ENCODE results near the gene GMFB. TPM values are rescaled to one million over a fixed set of nuclear protein-coding genes. Genes with fewer than 3 reads are reported as not detected.

GMFB gene
- total and polyA plus RNA-seq, 2 experiments from 2014 or later, result 26.7 to 38.1 TPM

DNA sequence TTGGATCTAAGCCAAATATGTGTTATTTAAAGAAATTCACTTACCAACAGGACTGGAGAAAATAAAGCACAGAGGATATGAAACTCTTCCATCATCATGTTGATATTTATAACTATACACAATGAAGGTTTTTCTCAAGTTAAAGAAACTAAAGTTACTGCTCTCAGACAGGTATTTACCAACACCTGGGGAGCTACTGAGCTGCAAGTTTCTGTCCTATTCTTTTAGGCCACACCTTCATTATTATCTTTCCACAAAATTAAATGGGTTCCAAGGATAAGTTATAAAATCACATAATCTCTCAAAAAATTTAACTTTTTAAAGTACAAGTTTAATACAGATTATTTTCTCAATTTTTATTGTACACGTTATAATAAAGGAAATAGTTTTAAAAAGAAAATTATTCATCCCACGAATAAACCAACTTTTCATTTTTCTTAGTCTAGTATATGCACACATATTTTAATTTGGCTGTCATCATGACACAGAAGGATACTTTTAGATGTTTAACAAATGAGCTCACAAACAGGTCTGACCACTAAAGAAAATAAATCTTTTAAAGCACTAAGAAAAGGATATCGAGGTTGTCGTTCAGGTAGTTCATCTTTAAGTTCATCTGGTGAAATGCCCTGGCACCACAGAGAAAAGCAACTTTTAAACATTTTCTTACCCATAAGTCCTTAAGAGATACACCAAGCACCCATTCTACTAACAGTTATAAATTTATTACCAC is 7.8 kb downstream of the GMFB start:
- peaks cover 15% of the 10 kb centered on the region for H3K36me3 ChIP-seq
- no peak overlapping the region for H3K27ac ChIP-seq
- no peak overlapping the region for H3K4me3 ChIP-seq
- H3K9me3 ChIP-seq (ENCODE audit: low read depth), result no peaks in the 10 kb centered on the region
- H3K4me1 ChIP-seq (ENCODE audit: low read depth), result peaks cover 33% of the 10 kb centered on the region
- DNase-seq (ENCODE audit: low read depth in 1 of 2, low spot score in 1 of 2), result no peak
- TF ChIP-seq, protein P1, sequence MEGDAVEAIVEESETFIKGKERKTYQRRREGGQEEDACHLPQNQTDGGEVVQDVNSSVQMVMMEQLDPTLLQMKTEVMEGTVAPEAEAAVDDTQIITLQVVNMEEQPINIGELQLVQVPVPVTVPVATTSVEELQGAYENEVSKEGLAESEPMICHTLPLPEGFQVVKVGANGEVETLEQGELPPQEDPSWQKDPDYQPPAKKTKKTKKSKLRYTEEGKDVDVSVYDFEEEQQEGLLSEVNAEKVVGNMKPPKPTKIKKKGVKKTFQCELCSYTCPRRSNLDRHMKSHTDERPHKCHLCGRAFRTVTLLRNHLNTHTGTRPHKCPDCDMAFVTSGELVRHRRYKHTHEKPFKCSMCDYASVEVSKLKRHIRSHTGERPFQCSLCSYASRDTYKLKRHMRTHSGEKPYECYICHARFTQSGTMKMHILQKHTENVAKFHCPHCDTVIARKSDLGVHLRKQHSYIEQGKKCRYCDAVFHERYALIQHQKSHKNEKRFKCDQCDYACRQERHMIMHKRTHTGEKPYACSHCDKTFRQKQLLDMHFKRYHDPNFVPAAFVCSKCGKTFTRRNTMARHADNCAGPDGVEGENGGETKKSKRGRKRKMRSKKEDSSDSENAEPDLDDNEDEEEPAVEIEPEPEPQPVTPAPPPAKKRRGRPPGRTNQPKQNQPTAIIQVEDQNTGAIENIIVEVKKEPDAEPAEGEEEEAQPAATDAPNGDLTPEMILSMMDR (IDR thresholded peaks at IDR 0.05; ENCODE audit: low read depth, low read length), result no peak
- no peaks in the 10 kb centered on the region for H3K27me3 ChIP-seq

- no peaks in the 10 kb centered on the region for H3K9me3 ChIP-seq (ENCODE audit: low read depth)
- H3K27ac ChIP-seq, result peak overlapping the region; percentile 79
- peak in 1 of 2 donors; percentile 40 for DNase-seq (ENCODE audit: low read depth in 1 of 2, low spot score in 1 of 2)
- peaks cover 24% of the 10 kb centered on the region for H3K4me1 ChIP-seq (ENCODE audit: low read depth)
- peaks cover 15% of the 10 kb centered on the region for H3K36me3 ChIP-seq
- TF ChIP-seq, protein P1 (IDR thresholded peaks at IDR 0.05; ENCODE audit: low read depth, low read length), result no peak
- H3K4me3 ChIP-seq, result no peak overlapping the region
- no peaks in the 10 kb centered on the region for H3K27me3 ChIP-seq
Measured at GRCh38 chr14:54478636-54479215, 10.1 kb downstream of the GMFB start.

DNA sequence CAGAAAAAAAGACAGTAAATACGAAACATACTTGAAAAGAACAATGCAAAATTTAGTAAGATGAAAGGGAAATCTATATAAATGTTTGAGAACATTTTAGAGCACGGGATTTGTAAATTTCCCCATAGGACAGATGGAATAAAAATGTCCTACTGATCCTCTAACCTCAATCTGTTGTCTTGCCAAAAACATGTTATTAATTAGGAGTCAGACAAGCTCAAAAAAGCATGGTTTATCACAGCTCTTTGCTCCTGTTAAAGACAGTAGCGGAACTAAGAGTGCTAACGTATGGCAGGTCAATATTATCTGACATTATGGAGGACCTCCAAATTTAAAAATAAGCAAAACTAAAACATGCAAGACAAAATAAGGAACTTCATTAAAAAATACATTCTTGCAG is 12.9 kb downstream of the GMFB start:
- Histone ChIP-seq H3K27me3 (no peaks in the 10 kb centered on the region), H3K27ac (no peak overlapping the region), H3K9me3 (ENCODE audit: low read depth) (no peaks in the 10 kb centered on the region), H3K4me3 (no peak overlapping the region), H3K36me3 (peaks cover 11% of the 10 kb centered on the region), H3K4me1 (ENCODE audit: low read depth) (peaks cover 26% of the 10 kb centered on the region)
- DNase-seq (ENCODE audit: low read depth in 1 of 2, low spot score in 1 of 2), result no peak
- TF ChIP-seq, protein P1 (IDR thresholded peaks at IDR 0.05; ENCODE audit: low read depth, low read length), result no peak

DNA sequence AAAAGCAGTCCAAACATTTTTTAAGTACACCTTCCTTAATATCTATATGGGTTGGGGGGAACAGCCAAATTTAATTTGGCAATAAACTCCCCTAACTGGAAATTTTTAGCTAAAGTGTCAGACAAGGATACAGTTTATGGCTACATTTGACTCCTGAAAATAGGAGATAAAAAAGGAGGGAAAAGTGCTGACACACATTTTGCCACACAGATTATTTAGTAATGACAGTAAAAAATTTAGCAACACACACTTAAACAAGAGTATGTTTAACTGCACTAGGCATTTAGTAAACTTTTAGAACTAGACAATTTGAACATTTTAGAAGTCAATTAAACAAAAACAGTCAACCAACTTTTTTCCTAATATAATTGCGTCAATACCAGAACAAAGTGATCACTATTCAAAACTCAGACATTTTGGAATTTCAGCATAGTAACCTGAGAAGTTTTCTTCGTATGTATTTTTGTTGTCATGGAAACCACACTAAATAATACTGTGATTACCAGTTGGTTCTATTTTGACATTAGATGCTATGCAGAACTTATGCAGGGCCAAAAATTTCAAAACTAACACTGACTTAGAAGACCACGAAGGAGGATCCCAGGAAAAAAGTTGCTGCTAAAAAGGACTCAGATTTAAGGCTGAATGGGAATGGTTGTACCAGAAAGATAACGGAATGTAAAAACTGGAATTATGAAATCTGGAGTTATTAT is 13.4 kb downstream of the GMFB start:
- peak in 1 of 2 donors; percentile 58 for DNase-seq (ENCODE audit: low read depth in 1 of 2, low spot score in 1 of 2)
- TF ChIP-seq, protein P1 (IDR thresholded peaks at IDR 0.05; ENCODE audit: low read depth, low read length), result no peak
- Histone ChIP-seq H3K9me3 (ENCODE audit: low read depth) (no peaks in the 10 kb centered on the region), H3K4me3 (no peak overlapping the region), H3K27ac (no peak overlapping the region), H3K27me3 (no peaks in the 10 kb centered on the region), H3K4me1 (ENCODE audit: low read depth) (peaks cover 26% of the 10 kb centered on the region), H3K36me3 (peaks cover 11% of the 10 kb centered on the region)

DNA sequence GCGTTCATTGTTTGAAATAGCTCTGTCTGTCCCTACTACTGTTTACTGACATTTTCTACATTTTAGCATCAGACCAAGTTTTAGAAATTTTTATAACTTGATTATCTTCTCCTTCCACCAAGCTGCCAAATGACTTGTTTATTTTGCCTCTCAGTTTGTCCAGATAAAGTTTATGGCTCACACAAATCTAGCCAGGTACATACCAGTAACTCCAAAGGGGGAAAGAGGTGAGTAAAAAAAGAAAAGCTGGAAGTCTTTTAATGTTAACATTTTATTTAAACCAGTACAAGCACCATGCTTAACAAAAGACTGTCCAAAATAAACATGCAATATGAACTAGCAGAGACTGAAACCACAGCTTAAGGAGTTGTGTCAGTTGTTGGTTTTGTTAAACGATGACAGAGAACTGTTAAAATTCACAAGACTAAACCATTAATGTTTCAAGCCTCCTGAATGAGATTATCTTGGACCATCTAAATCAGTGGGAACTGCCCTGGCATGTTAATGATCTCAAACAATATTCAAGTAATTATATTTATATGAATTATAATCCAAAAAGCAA is 14.5 kb downstream of the GMFB start:
- Histone ChIP-seq H3K27ac (no peak overlapping the region), H3K9me3 (ENCODE audit: low read depth) (no peaks in the 10 kb centered on the region), H3K4me1 (ENCODE audit: low read depth) (peaks cover 21% of the 10 kb centered on the region), H3K4me3 (no peak overlapping the region), H3K27me3 (no peaks in the 10 kb centered on the region), H3K36me3 (peaks cover 11% of the 10 kb centered on the region)
- TF ChIP-seq, protein P1 (IDR thresholded peaks at IDR 0.05; ENCODE audit: low read depth, low read length), result no peak
- no peak for DNase-seq (ENCODE audit: low read depth in 1 of 2, low spot score in 1 of 2)
